ENCODE data around the gene WEE1. TPM values are rescaled to one million over a fixed set of nuclear protein-coding genes. Genes with fewer than 3 reads are reported as not detected.

Gene WEE1
- total and polyA plus RNA-seq, 2 experiments from 2014 or later: 92.5 to 95.9 TPM

- no peak overlapping the region for H3K4me3 ChIP-seq
- TF ChIP-seq, protein P1, sequence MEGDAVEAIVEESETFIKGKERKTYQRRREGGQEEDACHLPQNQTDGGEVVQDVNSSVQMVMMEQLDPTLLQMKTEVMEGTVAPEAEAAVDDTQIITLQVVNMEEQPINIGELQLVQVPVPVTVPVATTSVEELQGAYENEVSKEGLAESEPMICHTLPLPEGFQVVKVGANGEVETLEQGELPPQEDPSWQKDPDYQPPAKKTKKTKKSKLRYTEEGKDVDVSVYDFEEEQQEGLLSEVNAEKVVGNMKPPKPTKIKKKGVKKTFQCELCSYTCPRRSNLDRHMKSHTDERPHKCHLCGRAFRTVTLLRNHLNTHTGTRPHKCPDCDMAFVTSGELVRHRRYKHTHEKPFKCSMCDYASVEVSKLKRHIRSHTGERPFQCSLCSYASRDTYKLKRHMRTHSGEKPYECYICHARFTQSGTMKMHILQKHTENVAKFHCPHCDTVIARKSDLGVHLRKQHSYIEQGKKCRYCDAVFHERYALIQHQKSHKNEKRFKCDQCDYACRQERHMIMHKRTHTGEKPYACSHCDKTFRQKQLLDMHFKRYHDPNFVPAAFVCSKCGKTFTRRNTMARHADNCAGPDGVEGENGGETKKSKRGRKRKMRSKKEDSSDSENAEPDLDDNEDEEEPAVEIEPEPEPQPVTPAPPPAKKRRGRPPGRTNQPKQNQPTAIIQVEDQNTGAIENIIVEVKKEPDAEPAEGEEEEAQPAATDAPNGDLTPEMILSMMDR (IDR thresholded peaks at IDR 0.05; ENCODE audit: low read depth, low read length): no peak
- peaks cover 9% of the 10 kb centered on the region for H3K4me1 ChIP-seq (ENCODE audit: low read depth)
- H3K27ac ChIP-seq: peak overlapping the region; percentile 41
- H3K27me3 ChIP-seq: no peaks in the 10 kb centered on the region
- peak in 1 of 2 donors; percentile 15 for DNase-seq (ENCODE audit: low read depth in 1 of 2, low spot score in 1 of 2)
- H3K9me3 ChIP-seq (ENCODE audit: low read depth): no peaks in the 10 kb centered on the region
- no peaks in the 10 kb centered on the region for H3K36me3 ChIP-seq
Measured at GRCh38 chr11:9626496-9627394, 53.3 kb downstream of the WEE1 start.

- no peak for DNase-seq (ENCODE audit: low read depth in 1 of 2, low spot score in 1 of 2)
- H3K4me1 ChIP-seq (ENCODE audit: low read depth): peaks cover 9% of the 10 kb centered on the region
Measured at GRCh38 chr11:9629064-9629463, 55.6 kb downstream of the WEE1 start.

GRCh38 chr11:9633679-9634078 lies 60.2 kb downstream of the WEE1 start:
- Histone ChIP-seq H3K4me1 (ENCODE audit: low read depth) (no peaks in the 10 kb centered on the region), H3K9me3 (ENCODE audit: low read depth) (no peaks in the 10 kb centered on the region), H3K27me3 (no peaks in the 10 kb centered on the region), H3K4me3 (no peak overlapping the region), H3K27ac (no peak overlapping the region), H3K36me3 (no peaks in the 10 kb centered on the region)
- TF ChIP-seq, protein P1 (IDR thresholded peaks at IDR 0.05; ENCODE audit: low read depth, low read length): no peak
- no peak for DNase-seq (ENCODE audit: low read depth in 1 of 2, low spot score in 1 of 2)

More at GRCh38 chr11:9629064-9629463, 55.6 kb downstream of the WEE1 start:
- no peaks in the 10 kb centered on the region for H3K9me3 ChIP-seq (ENCODE audit: low read depth)
- H3K36me3 ChIP-seq: no peaks in the 10 kb centered on the region
- H3K27ac ChIP-seq: no peak overlapping the region
- TF ChIP-seq, protein P1 (IDR thresholded peaks at IDR 0.05; ENCODE audit: low read depth, low read length): no peak
- H3K4me3 ChIP-seq: no peak overlapping the region
- no peaks in the 10 kb centered on the region for H3K27me3 ChIP-seq

DNA sequence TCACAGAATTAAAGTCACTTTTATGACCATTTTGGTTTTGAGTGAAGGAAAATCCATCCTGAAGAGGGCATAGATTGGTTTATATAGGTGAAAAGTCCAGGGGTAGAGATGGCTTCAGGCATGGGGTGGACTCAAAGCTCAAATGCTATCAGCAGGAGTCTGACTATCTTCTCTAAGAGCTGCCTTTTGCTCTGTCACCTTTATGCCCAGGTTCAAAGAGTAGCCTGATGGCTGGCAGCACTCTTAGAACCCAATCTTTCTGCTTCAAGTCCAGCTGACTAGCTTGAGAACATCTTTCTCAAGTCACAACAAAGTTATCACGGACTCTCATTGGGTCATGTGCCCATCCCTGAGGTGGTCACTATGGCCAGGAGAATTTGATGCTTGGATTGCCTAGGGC lies 63.2 kb downstream of the WEE1 start:
- H3K36me3 ChIP-seq: no peaks in the 10 kb centered on the region
- no peak overlapping the region for H3K4me3 ChIP-seq
- no peaks in the 10 kb centered on the region for H3K27me3 ChIP-seq
- no peak for DNase-seq (ENCODE audit: low read depth in 1 of 2, low spot score in 1 of 2)
- no peaks in the 10 kb centered on the region for H3K9me3 ChIP-seq (ENCODE audit: low read depth)
- no peaks in the 10 kb centered on the region for H3K4me1 ChIP-seq (ENCODE audit: low read depth)
- TF ChIP-seq, protein P1 (IDR thresholded peaks at IDR 0.05; ENCODE audit: low read depth, low read length): no peak
- no peak overlapping the region for H3K27ac ChIP-seq

- Histone ChIP-seq H3K4me3 (no peak overlapping the region), H3K4me1 (ENCODE audit: low read depth) (no peaks in the 10 kb centered on the region), H3K36me3 (no peaks in the 10 kb centered on the region), H3K27ac (no peak overlapping the region), H3K9me3 (ENCODE audit: low read depth) (no peaks in the 10 kb centered on the region), H3K27me3 (no peaks in the 10 kb centered on the region)
- TF ChIP-seq, protein P1 (IDR thresholded peaks at IDR 0.05; ENCODE audit: low read depth, low read length): no peak
- DNase-seq (ENCODE audit: low read depth in 1 of 2, low spot score in 1 of 2): no peak
Measured at GRCh38 chr11:9639099-9639498, 65.6 kb downstream of the WEE1 start.

Other genes with a start within 250 kb of the WEE1 start
- 88.3 and 103 TPM in 2 replicates for gene IPO7, start 189.0 kb upstream of the WEE1 start, total RNA-seq
- gene IPO7, start 189.0 kb upstream of the WEE1 start, polyA plus RNA-seq: 10.1 and 11.2 TPM in 2 replicates
- gene ZNF143, start 112.7 kb upstream of the WEE1 start, total RNA-seq: 18.4 and 73.7 TPM in 2 replicates
- gene ZNF143, start 112.7 kb upstream of the WEE1 start, polyA plus RNA-seq: 28.2 and 28.7 TPM in 2 replicates
- gene SWAP70, start 90.4 kb downstream of the WEE1 start, total RNA-seq: 7.5 and 10.9 TPM in 2 replicates
- 11.1 and 15.5 TPM in 2 replicates for gene SWAP70, start 90.4 kb downstream of the WEE1 start, polyA plus RNA-seq

Data from cardiac muscle cell (in vitro differentiated cells and primary cell).